ENCODE data around the gene OR2AE1.

Gene OR2AE1, protein sequence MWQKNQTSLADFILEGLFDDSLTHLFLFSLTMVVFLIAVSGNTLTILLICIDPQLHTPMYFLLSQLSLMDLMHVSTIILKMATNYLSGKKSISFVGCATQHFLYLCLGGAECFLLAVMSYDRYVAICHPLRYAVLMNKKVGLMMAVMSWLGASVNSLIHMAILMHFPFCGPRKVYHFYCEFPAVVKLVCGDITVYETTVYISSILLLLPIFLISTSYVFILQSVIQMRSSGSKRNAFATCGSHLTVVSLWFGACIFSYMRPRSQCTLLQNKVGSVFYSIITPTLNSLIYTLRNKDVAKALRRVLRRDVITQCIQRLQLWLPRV

DNA sequence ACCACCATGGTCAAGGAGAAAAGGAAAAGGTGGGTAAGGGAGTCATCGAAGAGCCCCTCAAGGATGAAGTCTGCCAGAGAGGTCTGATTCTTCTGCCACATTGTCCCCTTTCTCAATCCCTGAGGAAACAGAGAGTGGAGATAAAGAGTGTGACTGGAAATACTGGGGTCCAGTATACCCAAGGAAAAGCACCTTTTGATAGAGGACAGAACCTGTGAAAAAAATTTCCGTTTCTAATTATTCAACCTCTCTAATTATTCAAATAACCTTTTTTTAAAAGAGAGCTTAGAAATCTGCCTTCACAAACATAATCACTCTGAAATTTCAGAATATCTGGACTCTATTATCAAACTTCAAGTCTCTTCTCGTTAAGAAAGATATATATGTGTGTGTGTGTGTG lies at the start of gene OR2AE1:
Gene OR2AE1 (minus strand): TSS at position 101 of the 400 bp plus-strand sequence. CDS start 0 bp downstream, at position 101.
- no peak within 1 kb of the TSS for H3K27ac ChIP-seq
- no peak within 1 kb of the TSS for H3K4me3 ChIP-seq
- H3K27me3 ChIP-seq = no peaks in the 10 kb centered on the region
- no peaks in the 10 kb centered on the region for H3K4me1 ChIP-seq
- no peak for TF ChIP-seq Cebpa-rat (IDR thresholded peaks at IDR 0.05)
- H3K9me3 ChIP-seq = no peaks in the 10 kb centered on the region
- H3K36me3 ChIP-seq = no peaks in the 10 kb centered on the region
- H4K20me1 ChIP-seq = no peaks in the 10 kb centered on the region
- no peak within 1 kb of the TSS for H3K9ac ChIP-seq
- H3K4me2 ChIP-seq = no peak within 1 kb of the TSS

DNA sequence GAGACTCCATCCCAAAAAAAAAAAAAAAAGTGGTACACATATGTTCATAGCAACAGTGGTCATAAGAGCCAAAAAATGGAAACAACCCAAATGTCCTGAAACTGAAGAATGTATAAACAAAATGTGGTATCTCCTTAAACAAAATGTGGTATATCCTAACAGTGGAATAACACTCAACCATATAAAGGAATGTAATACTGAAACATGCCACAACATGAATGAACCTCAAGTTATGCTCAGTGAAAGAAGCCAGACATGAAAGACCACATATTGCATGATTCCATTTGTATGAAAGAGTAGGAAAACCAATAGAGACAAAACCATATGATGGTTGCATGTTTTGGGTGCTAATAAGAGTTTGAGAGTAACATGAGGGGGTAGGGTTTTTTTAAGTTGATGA lies 49.5 kb upstream of the OR2AE1 start:
- no peaks in the 10 kb centered on the region for H4K20me1 ChIP-seq
- H3K4me2 ChIP-seq = no peak overlapping the region
- no peak overlapping the region for H3K9ac ChIP-seq
- no peak overlapping the region for H3K27ac ChIP-seq
- no peak overlapping the region for H3K4me3 ChIP-seq
- TF ChIP-seq Cebpa-rat (IDR thresholded peaks at IDR 0.05) = no peak
- H3K4me1 ChIP-seq = peaks cover 14% of the 10 kb centered on the region
- H3K36me3 ChIP-seq = peaks cover 3% of the 10 kb centered on the region; the same call in 1 of the 2 replicates
- no peaks in the 10 kb centered on the region for H3K9me3 ChIP-seq
- peaks cover 16% of the 10 kb centered on the region; the same call in 1 of the 2 replicates for H3K27me3 ChIP-seq

DNA sequence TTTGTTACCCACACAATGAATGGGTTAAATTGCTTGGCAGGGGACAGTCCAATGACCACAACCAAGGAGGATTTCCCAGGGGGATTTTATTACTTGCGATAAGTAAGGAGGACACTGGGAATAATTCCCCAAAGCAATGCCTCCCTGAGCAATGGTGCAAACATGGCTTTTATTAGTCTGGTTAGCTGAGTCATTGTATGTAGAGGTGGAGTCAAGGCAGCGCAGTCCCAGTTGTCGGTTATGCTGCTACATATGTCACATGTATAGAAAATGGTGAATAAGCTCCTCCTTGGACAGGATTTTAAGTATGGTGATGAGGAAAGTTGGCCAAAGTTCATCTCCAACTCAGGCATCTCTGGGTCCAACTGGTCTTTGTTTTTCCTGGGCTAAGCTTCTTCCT lies 46.4 kb upstream of the OR2AE1 start:
- H3K36me3 ChIP-seq = peaks cover 7% of the 10 kb centered on the region; the same call in 1 of the 2 replicates
- no peak for TF ChIP-seq Cebpa-rat (IDR thresholded peaks at IDR 0.05)
- H3K4me3 ChIP-seq = no peak overlapping the region
- no peak overlapping the region for H3K9ac ChIP-seq
- no peaks in the 10 kb centered on the region for H3K9me3 ChIP-seq
- peaks cover 13% of the 10 kb centered on the region for H3K4me1 ChIP-seq
- no peak overlapping the region for H3K27ac ChIP-seq
- peaks cover 7% of the 10 kb centered on the region; the same call in 1 of the 2 replicates for H3K27me3 ChIP-seq
- no peak overlapping the region for H3K4me2 ChIP-seq
- peaks cover 9% of the 10 kb centered on the region; the same call in 1 of the 2 replicates for H4K20me1 ChIP-seq

DNA sequence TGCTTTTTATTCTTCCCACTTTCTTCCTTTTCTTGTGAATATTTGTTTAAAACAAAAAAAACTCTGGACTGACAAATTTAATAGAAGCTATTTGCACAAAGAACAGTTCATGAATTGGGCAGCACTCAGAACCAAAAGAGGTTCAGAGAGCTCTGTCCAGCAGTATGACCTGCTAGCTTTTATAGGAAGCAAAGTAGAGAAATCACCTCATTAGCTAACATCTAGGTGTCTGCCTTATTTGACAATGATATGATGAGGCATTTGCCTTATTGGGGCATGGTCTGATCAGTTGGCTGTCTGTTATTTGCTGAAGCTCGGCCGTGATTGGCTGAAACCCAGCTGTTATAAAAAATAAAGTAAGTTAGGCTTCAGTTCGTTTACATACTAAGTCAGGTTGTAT lies 43.3 kb upstream of the OR2AE1 start:
- H3K27me3 ChIP-seq = no peaks in the 10 kb centered on the region
- H4K20me1 ChIP-seq = peaks cover 39% of the 10 kb centered on the region
- peak overlapping the region; percentile 95 for H3K9ac ChIP-seq
- H3K9me3 ChIP-seq = no peaks in the 10 kb centered on the region
- peak overlapping the region; percentile 93 for H3K4me3 ChIP-seq
- H3K36me3 ChIP-seq = peaks cover 35% of the 10 kb centered on the region
- peaks cover 34% of the 10 kb centered on the region for H3K4me1 ChIP-seq
- peak overlapping the region; percentile 92 for H3K27ac ChIP-seq
- no peak for TF ChIP-seq Cebpa-rat (IDR thresholded peaks at IDR 0.05)
- peak overlapping the region; percentile 80 for H3K4me2 ChIP-seq

DNA sequence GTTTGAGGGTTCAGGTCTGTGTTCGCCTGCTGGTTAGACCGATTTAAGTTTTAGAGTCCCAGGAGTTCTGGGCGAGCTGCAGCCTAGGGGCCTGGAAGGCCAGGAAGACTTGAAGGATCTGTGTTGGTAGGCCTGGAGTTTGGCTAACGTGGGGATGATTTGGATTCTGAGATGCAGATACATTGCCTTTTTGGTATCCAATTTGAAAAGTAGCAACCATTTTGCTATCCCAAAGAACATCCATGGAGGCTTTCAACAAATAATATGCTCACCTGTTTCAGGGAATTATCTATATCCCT lies 42.9 kb upstream of the OR2AE1 start:
- Histone ChIP-seq H4K20me1 (peaks cover 43% of the 10 kb centered on the region), H3K9me3 (no peaks in the 10 kb centered on the region), H3K27ac (peak overlapping the region; percentile 92), H3K9ac (peak overlapping the region; percentile 95), H3K4me3 (peak overlapping the region; percentile 93), H3K36me3 (peaks cover 39% of the 10 kb centered on the region), H3K4me1 (peaks cover 34% of the 10 kb centered on the region), H3K27me3 (no peaks in the 10 kb centered on the region), H3K4me2 (peak overlapping the region; percentile 80)
- no peak for TF ChIP-seq Cebpa-rat (IDR thresholded peaks at IDR 0.05)

DNA sequence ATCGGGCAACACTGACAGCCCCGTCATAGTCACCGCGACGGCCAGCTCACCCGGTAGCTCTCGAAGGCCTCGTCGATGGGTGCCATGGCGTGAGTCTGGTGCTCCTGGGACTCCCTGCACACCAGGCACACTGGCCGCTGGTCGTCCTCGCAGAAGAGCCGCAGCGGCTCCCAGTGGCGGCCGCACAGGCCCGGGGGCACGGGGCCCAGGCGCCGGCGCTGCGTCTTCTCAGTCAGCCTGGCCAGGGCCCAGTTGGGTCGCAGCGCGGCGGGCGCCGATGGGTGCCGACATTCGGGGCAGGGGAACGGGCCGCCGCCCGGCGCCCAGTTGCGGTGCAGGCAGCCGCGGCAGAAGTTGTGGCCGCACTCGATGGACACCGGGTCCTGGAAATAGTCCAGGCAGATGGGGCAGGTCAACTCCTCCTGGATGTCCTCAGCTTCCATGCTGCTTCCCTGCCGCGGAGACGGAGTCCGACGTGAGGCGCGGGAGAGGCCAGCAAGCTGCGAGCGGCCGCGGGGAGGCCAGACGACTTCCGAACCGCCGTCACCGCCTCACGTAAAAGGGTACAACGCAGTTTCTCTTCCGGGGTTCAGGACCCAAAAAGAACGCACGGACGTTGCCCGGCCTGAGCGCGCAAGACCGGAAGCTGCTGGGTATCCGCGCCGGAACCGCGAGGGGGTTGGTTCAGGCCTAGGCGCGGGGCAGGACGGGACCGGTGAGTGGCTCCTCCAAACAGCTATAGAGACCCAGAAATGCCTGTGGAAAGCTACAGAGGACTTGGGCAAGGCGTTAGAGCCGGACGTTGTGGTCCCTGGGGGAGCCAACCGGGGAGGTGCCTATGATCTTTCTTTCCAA lies 42.4 kb upstream of the OR2AE1 start, which contains the start of gene TRIM4:
Gene TRIM4 (minus strand): TSS at position 572 of the 855 bp plus-strand sequence. CDS start 129 bp downstream, at position 443.
- Histone ChIP-seq H3K4me1 (peaks cover 38% of the 10 kb centered on the region), H3K36me3 (peaks cover 41% of the 10 kb centered on the region), H3K4me2 (peak within 1 kb of the TSS; percentile 80), H3K27ac (peak within 1 kb of the TSS; percentile 92), H3K9me3 (no peaks in the 10 kb centered on the region), H3K9ac (peak within 1 kb of the TSS; percentile 95), H3K27me3 (no peaks in the 10 kb centered on the region), H4K20me1 (peaks cover 49% of the 10 kb centered on the region), H3K4me3 (peak within 1 kb of the TSS; percentile 93)
- no peak for TF ChIP-seq Cebpa-rat (IDR thresholded peaks at IDR 0.05)

DNA sequence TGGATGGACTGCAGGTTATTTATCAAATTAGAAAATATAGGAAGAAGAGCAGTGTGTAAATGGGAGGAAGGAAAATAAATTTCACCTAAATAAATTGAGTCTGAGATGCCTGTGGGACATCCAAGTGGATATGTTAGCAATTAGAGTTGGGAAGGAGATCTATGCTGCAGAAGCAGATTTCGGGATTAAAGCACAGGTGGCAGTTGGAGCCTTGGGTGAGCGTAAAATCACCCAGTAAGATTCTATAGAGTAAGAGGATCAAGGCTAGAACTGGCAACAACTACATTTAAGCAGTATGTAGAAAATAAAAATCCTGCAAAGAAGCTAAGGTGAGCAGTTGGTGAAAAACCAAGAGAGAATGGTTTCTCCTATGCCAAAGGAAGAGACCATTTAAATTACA lies 34.1 kb upstream of the OR2AE1 start:
- H3K36me3 ChIP-seq = peaks cover 65% of the 10 kb centered on the region
- H3K4me2 ChIP-seq = peak overlapping the region; percentile 44
- H3K27ac ChIP-seq = no peak overlapping the region
- no peaks in the 10 kb centered on the region for H3K27me3 ChIP-seq
- peaks cover 71% of the 10 kb centered on the region for H4K20me1 ChIP-seq
- H3K9ac ChIP-seq = 0 out of 2 replicates have a peak overlapping the region, but pooled peaks have one; percentile 8
- no peaks in the 10 kb centered on the region for H3K9me3 ChIP-seq
- no peak overlapping the region for H3K4me3 ChIP-seq
- peaks cover 23% of the 10 kb centered on the region for H3K4me1 ChIP-seq
- no peak for TF ChIP-seq Cebpa-rat (IDR thresholded peaks at IDR 0.05)

DNA sequence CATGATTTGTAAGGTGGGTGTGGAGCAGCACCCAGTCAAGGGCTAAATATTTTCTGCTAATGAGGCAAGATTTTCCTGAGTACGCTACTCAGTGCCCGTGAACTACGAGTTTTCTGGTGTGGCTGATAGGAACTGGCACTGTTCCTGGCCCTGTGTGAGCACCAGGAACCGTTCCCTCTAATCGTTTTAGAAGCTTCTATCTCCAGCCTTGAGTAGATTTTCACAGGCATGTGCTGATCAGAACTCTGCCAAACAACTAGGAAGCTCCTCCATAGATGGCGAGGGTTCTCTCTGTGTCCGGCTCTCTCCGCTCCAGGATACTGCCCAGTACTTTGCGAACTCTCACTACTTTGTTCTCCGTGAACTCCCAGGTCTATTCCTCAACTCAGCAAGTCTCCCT lies 24.7 kb upstream of the OR2AE1 start:
- Histone ChIP-seq H3K9me3 (peaks cover 9% of the 10 kb centered on the region), H3K36me3 (peaks cover 96% of the 10 kb centered on the region), H3K27ac (no peak overlapping the region), H3K9ac (no peak overlapping the region), H3K4me1 (no peaks in the 10 kb centered on the region), H4K20me1 (no peaks in the 10 kb centered on the region), H3K4me2 (no peak overlapping the region), H3K4me3 (no peak overlapping the region), H3K27me3 (no peaks in the 10 kb centered on the region)
- no peak for TF ChIP-seq Cebpa-rat (IDR thresholded peaks at IDR 0.05)

DNA sequence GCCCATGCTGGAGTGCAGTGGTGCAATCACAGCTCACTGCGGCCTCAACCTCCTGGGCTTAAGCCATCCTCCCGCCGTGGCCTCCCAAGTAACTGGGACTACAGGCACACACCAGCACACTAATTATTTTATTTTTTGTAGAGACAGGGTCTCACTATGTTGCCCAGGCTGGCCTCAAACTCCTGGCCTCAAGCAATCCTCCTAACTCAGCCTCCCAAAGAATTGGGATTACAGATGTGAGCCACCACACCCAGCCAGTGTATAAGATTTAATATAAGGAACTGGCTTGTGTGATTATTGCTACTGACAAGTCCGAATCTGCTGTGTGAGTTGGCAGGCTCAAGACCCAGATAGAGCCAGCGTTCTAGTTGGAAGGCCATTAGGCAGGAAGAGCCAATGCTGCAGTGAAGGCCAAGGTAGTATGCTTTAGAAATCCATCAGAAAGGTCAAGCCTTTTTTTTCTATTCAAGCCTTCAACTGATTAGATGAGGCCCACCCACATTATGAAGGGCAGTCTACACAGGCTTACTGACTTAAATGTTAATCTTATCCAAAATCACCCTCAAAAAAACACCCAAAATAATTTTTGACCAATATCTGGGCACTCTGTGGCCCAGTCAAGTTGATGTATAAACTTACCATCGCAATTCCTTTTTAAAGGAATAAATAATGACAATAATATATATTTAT lies 23.1 kb upstream of the OR2AE1 start:
- Histone ChIP-seq H3K4me3 (no peak overlapping the region), H3K36me3 (peaks cover 80% of the 10 kb centered on the region), H3K27ac (no peak overlapping the region), H3K4me1 (no peaks in the 10 kb centered on the region), H3K9ac (no peak overlapping the region), H4K20me1 (no peaks in the 10 kb centered on the region), H3K4me2 (no peak overlapping the region), H3K27me3 (no peaks in the 10 kb centered on the region), H3K9me3 (peaks cover 9% of the 10 kb centered on the region)
- no peak for TF ChIP-seq Cebpa-rat (IDR thresholded peaks at IDR 0.05)

All from BLaER1 (cell line).